Ovary (tissue), 9 donors: Measurements from ENCODE around the gene GLCE. TPM values are rescaled to one million over a fixed set of nuclear protein-coding genes. Genes with fewer than 3 reads are reported as not detected.

ENCODE experiments used
- DNase-seq, 5 donors: peaks; one replicate each; pipeline ENCODE4 v3.0.0-alpha.2; 2019 to 2020
- H3K27ac ChIP-seq, 2 donors: fragments of 200-600 bp; one replicate each; pipeline versions ENCODE4 v1.5.1 to v1.8.0; 2019 to 2022
- H3K27me3 ChIP-seq: fragments of 200-600 bp; one replicate; pipeline ENCODE4 v1.8.0; 2022
- H3K36me3 ChIP-seq: fragments of 200-600 bp; sonication (generic); one replicate; pipeline ENCODE4 v1.5.1; 2019
- H3K4me1 ChIP-seq: one replicate; pipeline ENCODE4 v1.8.1; 2013; ENCODE audit warnings: mild to moderate bottlenecking, moderate library complexity; ENCODE audit not compliant: insufficient read depth
- H3K4me3 ChIP-seq: fragments of 200-600 bp; sonication (generic); one replicate; pipeline ENCODE4 v1.5.1; 2017
- H3K9me3 ChIP-seq, 2 donors: fragments of 200-600 bp in 1 of 2; sonication (generic) in 1 of 2; one replicate each; pipeline versions ENCODE4 v1.5.1 to v1.8.1; 2013 to 2019; ENCODE audit warnings: mild to moderate bottlenecking in 1 of 2, moderate library complexity in 1 of 2
- EP300 ChIP-seq: sonication (generic); formaldehyde crosslinking; IDR thresholded peaks from one replicate; pipeline ENCODE4 v1.6.1; 2017; ENCODE audit warnings: antibody characterized with exemption
- POLR2A ChIP-seq: fragments of 450-650 bp; IDR thresholded peaks from one replicate; pipeline ENCODE4 v1.6.1; 2017; ENCODE audit warnings: antibody characterized with exemption, mild to moderate bottlenecking, moderate library complexity
- WGBS, 3 donors: extraction: QIAGEN DNeasy Blood & Tissue Kit in 1 of 3; methylation state at CpG; one replicate each; pipeline versions ENCODE4 v1.1.5 to v1.1.7; 2013 to 2017; 5-methylcytosine and 5-hydroxymethylcytosine counted together
- intact Hi-C, 4 donors: fragments of 100-400 bp; cut with DNase I; formaldehyde crosslinking; loops; one replicate each; pipeline versions ENCODE4 v1.11.0 to v1.15.1; 2022 to 2023
- polyA plus RNA-seq, 2 donors: library from polyadenylated mRNA; stranded (reverse); fragments of 200-250 nt in 1 of 2; fragments of 350-450 nt in 1 of 2; fragmentation: Illumina TruSeq in 1 of 2; extraction: RNeasy Lipid Tissue Mini Kit (QIAGEN cat#74804) in 1 of 2; gene quantifications; one replicate each; pipeline ENCODE4 v1.2.3, GENCODE V29; 2013 to 2014
- total RNA-seq, 7 donors: library from RNA; depleted of rRNA in 2 of 7; stranded (reverse); fragments of >200 nt in 2 of 7; fragmentation: NEBNext Ultra II Directional in 3 of 7; extraction: Animal tissue kit (Norgen Biotek cat#: 25700) in 3 of 7; gene quantifications; one replicate each; pipeline versions ENCODE4 v1.1.0 to v1.2.4, GENCODE V29; 2016 to 2023
- TF ChIP-seq, protein P1 (sequence below), 3 donors: fragments of 450-650 bp in 2 of 3; fragments of 200-600 bp in 1 of 3; IDR thresholded peaks; one replicate each; pipeline versions ENCODE4 v1.5.1 to v1.8.0; 2016 to 2022; ENCODE audit warnings: antibody characterized with exemption in 3 of 3, mild to moderate bottlenecking in 1 of 3
- donor health status: DM: no; HTN: no; CAD: no; lungs with moderate emphysema.
- donor health status: DM: no; HTN: no; CAD: no.
- donor health status: Bipolar disorder and iron deficiency.
- donor health status: DM: yes; HTN: yes; CAD: no.
- donor health status: DM: no; HTN: no; CAD: no.
- donor health status: DM: yes; HTN: yes; CAD: no.

Gene GLCE
- total and polyA plus RNA-seq, 9 donors, result 12.2 to 23.2 (median 16.7) TPM

DNA sequence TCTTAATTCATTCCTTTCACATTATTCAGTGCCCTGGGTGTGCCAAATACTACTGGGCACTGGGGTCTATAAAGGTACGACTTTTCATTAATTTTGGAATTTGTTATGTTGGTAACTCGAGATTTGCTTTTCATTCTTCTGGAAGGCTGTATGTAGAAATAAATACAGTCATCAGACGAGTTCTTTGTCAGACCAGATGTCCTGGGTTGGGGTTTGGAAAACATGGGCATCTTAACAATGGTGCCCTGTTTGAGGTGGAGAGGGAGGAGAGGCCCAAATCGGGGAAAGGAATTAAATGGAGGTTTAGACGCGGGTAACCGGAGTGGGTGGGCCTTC, 662 bp upstream of the GLCE start:
- WGBS, 3 donors, result 16 to 24% (median 17%) methylated on average over 7 of the region's 7 CpGs
- intact Hi-C loops, result no loop called here
- TF ChIP-seq POLR2A (no peak), EP300 (no peak)
- TF ChIP-seq, protein P1, sequence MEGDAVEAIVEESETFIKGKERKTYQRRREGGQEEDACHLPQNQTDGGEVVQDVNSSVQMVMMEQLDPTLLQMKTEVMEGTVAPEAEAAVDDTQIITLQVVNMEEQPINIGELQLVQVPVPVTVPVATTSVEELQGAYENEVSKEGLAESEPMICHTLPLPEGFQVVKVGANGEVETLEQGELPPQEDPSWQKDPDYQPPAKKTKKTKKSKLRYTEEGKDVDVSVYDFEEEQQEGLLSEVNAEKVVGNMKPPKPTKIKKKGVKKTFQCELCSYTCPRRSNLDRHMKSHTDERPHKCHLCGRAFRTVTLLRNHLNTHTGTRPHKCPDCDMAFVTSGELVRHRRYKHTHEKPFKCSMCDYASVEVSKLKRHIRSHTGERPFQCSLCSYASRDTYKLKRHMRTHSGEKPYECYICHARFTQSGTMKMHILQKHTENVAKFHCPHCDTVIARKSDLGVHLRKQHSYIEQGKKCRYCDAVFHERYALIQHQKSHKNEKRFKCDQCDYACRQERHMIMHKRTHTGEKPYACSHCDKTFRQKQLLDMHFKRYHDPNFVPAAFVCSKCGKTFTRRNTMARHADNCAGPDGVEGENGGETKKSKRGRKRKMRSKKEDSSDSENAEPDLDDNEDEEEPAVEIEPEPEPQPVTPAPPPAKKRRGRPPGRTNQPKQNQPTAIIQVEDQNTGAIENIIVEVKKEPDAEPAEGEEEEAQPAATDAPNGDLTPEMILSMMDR (IDR thresholded peaks at IDR 0.05), result no peak
- no peaks in the 10 kb centered on the region for H3K36me3 ChIP-seq
- no peaks in the 10 kb centered on the region for H3K9me3 ChIP-seq
- H3K27me3 ChIP-seq, result no peaks in the 10 kb centered on the region
- H3K4me3 ChIP-seq, result peak overlapping the region; percentile 95
- H3K4me1 ChIP-seq, result no peaks in the 10 kb centered on the region
- DNase-seq, result no peak
- H3K27ac ChIP-seq, result no peak overlapping the region

DNA sequence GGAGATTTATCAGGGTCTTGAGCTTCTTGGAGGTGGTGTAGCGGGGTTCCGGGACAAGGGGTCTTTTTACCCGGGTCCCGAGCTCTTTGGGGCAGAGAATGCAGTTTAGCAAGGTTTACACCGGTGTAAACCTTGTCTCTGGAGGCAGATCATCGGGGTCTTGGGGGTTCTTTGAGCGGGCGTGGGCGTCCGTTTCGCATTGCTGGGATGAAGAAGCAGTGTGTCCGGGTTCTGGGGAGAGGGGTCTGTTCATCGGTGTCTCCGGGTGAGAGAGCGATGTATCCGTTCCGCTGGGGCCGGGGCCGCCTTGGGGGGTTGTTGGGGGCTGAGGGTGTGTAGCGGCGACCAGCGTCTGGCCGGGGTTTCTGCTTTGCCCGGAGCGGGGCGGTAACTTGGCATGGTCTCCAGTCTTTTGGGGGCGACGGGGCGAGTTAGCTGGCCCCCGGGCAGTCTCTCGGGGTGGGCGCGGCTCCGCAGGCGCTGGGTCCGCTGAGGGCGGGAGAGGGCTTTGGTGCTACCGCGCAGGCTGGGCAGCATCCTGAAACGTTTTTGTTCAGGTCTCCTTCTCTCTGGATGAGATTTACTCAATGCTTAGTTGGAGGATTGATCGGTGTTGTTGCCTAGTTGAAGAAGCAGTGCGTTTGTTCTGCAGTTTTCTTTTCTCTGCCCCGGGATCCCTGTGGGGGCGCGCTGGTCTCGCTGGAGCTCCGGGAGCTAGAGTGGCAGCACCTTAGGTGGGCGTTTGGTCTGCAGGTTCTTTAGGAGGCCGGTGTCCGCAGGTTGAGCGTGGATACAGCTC, 843 bp downstream of the GLCE start:
- H3K4me3 ChIP-seq, result peak overlapping the region; percentile 95
- WGBS, 3 donors, result 0 to 1% (median 1%) methylated on average over 49 to 51 of the region's 51 CpGs
- intact Hi-C loops, result no loop called here
- no peaks in the 10 kb centered on the region for H3K9me3 ChIP-seq
- H3K4me1 ChIP-seq, result no peaks in the 10 kb centered on the region
- H3K27me3 ChIP-seq, result no peaks in the 10 kb centered on the region
- peak; percentile 31 to 63 (median 49) for DNase-seq
- H3K27ac ChIP-seq, result peak overlapping the region; percentile 64 to 72
- H3K36me3 ChIP-seq, result no peaks in the 10 kb centered on the region
- TF ChIP-seq, protein P1 (IDR thresholded peaks at IDR 0.05), result no peak
- TF ChIP-seq POLR2A (no peak), EP300 (no peak)

DNA sequence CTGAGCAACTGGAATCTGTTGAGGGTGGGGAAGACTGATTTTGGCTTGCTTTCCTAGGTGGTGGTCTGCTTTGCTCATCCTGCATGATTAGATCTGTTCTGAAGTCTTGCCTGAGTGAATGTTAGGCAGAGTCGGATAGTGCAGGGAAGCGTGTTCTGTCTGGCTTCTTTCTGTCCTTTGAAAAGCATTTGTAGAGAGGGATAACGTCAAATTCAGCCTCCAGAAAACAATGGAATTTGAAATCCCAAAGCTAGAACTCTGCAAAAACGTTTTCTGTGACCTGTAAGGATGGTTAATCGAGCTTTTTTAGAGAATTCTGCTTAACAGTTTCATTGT, 1.4 kb downstream of the GLCE start:
- WGBS, 3 donors, result 10 to 15% (median 12%) methylated on average over 5 of the region's 5 CpGs
- TF ChIP-seq POLR2A (no peak), EP300 (no peak)
- TF ChIP-seq, protein P1 (IDR thresholded peaks at IDR 0.05), result no peak
- no peaks in the 10 kb centered on the region for H3K36me3 ChIP-seq
- DNase-seq, result no peak
- H3K27ac ChIP-seq, result no peak overlapping the region
- intact Hi-C loops, result no loop called here
- H3K27me3 ChIP-seq, result no peaks in the 10 kb centered on the region
- H3K4me3 ChIP-seq, result peak overlapping the region; percentile 95
- no peaks in the 10 kb centered on the region for H3K9me3 ChIP-seq
- H3K4me1 ChIP-seq, result no peaks in the 10 kb centered on the region

DNA sequence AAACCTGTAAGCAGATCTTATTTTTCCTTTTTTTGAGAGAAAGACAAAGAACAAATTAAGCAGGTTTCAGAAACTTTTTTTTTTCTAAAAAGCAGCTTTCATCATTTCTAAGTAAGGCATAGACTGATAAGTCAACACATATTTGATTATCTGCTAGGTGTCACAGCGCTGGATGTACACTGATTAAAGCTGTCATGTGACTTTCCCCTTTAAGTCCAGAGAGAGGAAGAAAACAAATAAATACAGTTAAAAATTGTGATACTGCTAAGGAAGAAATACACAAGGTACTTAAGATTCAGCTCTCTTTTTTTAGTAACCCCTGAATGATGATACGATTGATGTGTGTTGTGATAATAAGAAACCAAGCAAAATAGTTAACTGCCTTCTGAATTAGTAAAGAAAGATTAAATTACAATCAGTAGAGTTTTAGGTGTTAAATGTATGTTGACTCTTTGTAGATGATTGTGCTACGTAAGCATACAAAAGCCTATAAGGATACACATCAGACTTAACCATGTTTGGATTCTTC, 2.8 kb downstream of the GLCE start:
- Histone ChIP-seq H3K27ac (no peak overlapping the region), H3K27me3 (no peaks in the 10 kb centered on the region), H3K36me3 (no peaks in the 10 kb centered on the region), H3K9me3 (no peaks in the 10 kb centered on the region), H3K4me3 (no peak overlapping the region), H3K4me1 (no peaks in the 10 kb centered on the region)
- intact Hi-C loops, result no loop called here
- DNase-seq, result no peak
- TF ChIP-seq EP300 (no peak), POLR2A (no peak)
- TF ChIP-seq, protein P1 (IDR thresholded peaks at IDR 0.05), result no peak
- 95 to 99% (median 96%) methylated on average over 3 of the region's 3 CpGs for WGBS, 3 donors
